Vagina (tissue), 2 donors: ENCODE results near the gene KDM4C. TPM values are rescaled to one million over a fixed set of nuclear protein-coding genes. Genes with fewer than 3 reads are reported as not detected.
"Not testable (repeated sequence)": the region's sequence is repeated elsewhere in the genome, so short reads cannot be mapped to it uniquely, and the experiment has no call there.

Experiments
- DNase-seq, 2 donors: peaks; one replicate each; pipeline ENCODE4 v3.0.0-alpha.2; 2017; ENCODE audit errors: extremely low spot score in 2 of 2
- H3K27ac ChIP-seq: fragments of 200-600 bp; sonication (generic); one replicate; pipeline ENCODE4 v1.5.1; 2019
- H3K27me3 ChIP-seq: fragments of 200-600 bp; sonication (generic); one replicate; pipeline ENCODE4 v1.5.1; 2019
- H3K36me3 ChIP-seq, 2 donors: fragments of 200-600 bp; sonication (generic); one replicate each; pipeline ENCODE4 v1.5.1; 2017 to 2019
- H3K4me1 ChIP-seq: fragments of 200-600 bp; sonication (generic); one replicate; pipeline ENCODE4 v1.5.1; 2019
- H3K4me3 ChIP-seq, 2 donors: fragments of 200-600 bp; sonication (generic); 1 replicate in 1 of 2; 2 replicates in 1 of 2; pipeline ENCODE4 v1.5.1; 2016 to 2019
- H3K9me3 ChIP-seq: fragments of 200-600 bp; sonication (generic); one replicate; pipeline ENCODE4 v1.5.1; 2019
- POLR2A ChIP-seq, 2 donors: fragments of 450-650 bp; IDR thresholded peaks; one replicate each; pipeline ENCODE4 v1.6.1; 2017; ENCODE audit warnings: antibody characterized with exemption in 2 of 2, mild to moderate bottlenecking in 2 of 2, moderate library complexity in 2 of 2
- POLR2AphosphoS5 ChIP-seq, 2 donors: sonication (generic); formaldehyde crosslinking; IDR thresholded peaks; one replicate each; pipeline ENCODE4 v1.9.0; 2017; ENCODE audit warnings: antibody characterized with exemption in 2 of 2, mild to moderate bottlenecking in 2 of 2, low read depth in 1 of 2; ENCODE audit not compliant: insufficient read depth in 1 of 2
- intact Hi-C: fragments of 100-400 bp; cut with DNase I; formaldehyde crosslinking; loops from one replicate; pipeline ENCODE4 v1.15.1; 2023
- total RNA-seq: library from RNA; depleted of rRNA; stranded (reverse); fragments of >200 nt; gene quantifications from one replicate; pipeline ENCODE4 v1.2.3, GENCODE V29; 2016
- TF ChIP-seq, protein P1 (sequence below), 3 experiments: fragments of 450-650 bp in 2 of 3; fragments of 200-600 bp in 1 of 3; sonication (generic) in 1 of 3; IDR thresholded peaks; one replicate each; pipeline ENCODE4 v1.5.1; 2017 to 2019; ENCODE audit warnings: antibody characterized with exemption in 3 of 3, mild to moderate bottlenecking in 2 of 3, moderate library complexity in 2 of 3

Gene KDM4C
- total RNA-seq, 1 donor from 2014 or later: 35.6 TPM

DNA sequence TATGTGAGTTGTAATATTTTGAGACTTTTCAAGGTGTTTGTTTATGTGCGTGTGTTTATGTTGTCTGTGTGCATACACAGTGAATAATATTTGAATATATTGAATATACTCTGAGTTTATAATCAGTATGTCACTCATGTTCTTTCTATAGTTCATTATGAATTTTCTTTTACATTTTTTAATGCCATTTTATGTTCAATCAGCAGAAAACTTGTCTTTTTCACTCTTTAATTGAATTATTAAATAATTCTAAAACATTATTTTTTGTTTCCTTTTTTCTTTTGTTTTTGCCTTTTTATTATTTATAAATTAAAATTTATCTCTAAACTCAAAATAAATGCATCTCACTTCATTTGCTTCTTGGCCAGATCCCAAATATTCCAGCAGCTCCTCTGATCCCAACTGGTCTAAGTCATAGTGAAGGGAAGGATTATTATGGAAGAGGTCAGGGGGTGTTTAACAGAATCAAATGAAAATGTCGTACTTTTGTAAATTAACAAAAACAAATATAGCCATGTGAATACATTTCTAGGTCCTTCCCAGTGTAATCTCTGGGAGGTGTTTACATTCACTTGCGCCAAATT lies 188.9 kb downstream of the KDM4C start:
- no peak overlapping the region for H3K27ac ChIP-seq
- no peaks in the 10 kb centered on the region for H3K36me3 ChIP-seq
- TF ChIP-seq POLR2AphosphoS5 (IDR thresholded peaks at IDR 0.05; ENCODE audit: insufficient read depth in 1 of 2, low read depth in 1 of 2) (no peak), POLR2A (IDR thresholded peaks at IDR 0.05) (no peak)
- TF ChIP-seq, protein P1, sequence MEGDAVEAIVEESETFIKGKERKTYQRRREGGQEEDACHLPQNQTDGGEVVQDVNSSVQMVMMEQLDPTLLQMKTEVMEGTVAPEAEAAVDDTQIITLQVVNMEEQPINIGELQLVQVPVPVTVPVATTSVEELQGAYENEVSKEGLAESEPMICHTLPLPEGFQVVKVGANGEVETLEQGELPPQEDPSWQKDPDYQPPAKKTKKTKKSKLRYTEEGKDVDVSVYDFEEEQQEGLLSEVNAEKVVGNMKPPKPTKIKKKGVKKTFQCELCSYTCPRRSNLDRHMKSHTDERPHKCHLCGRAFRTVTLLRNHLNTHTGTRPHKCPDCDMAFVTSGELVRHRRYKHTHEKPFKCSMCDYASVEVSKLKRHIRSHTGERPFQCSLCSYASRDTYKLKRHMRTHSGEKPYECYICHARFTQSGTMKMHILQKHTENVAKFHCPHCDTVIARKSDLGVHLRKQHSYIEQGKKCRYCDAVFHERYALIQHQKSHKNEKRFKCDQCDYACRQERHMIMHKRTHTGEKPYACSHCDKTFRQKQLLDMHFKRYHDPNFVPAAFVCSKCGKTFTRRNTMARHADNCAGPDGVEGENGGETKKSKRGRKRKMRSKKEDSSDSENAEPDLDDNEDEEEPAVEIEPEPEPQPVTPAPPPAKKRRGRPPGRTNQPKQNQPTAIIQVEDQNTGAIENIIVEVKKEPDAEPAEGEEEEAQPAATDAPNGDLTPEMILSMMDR (IDR thresholded peaks at IDR 0.05): no peak
- DNase-seq: no peak
- intact Hi-C loops: loop anchor here (10.0 kb wide), 1 partner anchor 1502 kb away; no protein-coding TSS in a partner anchor
- H3K4me1 ChIP-seq: peaks cover 16% of the 10 kb centered on the region
- H3K9me3 ChIP-seq: no peaks in the 10 kb centered on the region
- H3K27me3 ChIP-seq: no peaks in the 10 kb centered on the region
- no peak overlapping the region for H3K4me3 ChIP-seq

DNA sequence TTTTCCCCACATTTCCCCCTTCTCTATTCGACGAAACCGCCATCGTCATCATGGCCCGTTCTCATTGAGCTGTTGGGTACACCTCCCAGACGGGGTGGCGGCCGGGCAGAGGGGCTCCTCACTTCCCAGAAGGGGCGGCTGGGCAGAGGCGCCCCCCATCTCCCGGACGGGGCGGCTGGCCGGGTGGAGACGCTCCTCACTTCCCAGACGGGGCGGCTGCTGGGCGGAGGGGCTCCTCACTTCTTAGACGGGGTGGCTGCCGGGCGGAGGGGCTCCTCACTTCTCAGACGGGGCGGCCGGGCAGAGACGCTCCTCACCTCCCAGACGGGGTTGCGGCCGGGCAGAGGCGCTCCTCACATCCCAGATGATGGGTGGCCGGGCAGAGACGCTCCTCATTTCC lies 191.1 kb downstream of the KDM4C start:
- H3K36me3 ChIP-seq, H3K4me3 ChIP-seq, DNase-seq, H3K27me3 ChIP-seq, H3K27ac ChIP-seq, H3K9me3 ChIP-seq: not testable (repeated sequence)
- H3K4me1 ChIP-seq: peaks cover 11% of the 10 kb centered on the region
- intact Hi-C loops: loop anchor here (10.0 kb wide), 1 partner anchor 1504 kb away; no protein-coding TSS in a partner anchor

DNA sequence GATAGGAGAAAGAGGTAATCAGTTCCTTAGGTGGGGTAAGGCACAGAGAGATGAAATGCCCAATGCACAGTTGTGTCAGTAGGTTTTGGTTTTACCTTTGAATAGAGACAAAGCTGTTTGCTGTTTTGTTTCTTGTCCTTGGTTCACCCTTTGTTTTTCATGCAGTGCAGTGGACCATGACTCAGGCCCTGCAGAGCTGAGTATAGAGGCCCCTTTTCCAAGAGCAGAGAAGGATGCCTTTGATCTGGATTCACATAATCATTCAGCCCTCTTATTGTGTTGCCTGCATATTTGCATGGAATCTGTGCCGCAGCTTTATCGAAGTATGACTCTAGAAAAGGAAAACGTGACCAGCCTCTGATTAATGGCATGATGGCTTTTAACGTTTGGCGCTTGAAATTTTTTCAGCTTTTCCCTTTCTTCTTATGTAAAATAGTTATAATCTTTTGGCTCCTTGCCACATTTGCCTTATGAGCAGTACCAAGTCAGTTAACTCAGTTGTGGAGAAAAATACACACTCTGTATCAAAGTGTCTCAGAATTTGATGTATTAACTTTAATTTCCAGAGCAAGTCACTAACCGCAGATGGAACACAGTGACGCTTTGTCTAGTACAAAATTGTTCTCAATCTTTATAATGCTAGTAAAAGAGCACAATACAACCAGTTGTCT lies 197.6 kb downstream of the KDM4C start:
- intact Hi-C loops: no loop called here
- Histone ChIP-seq H3K27me3 (no peaks in the 10 kb centered on the region), H3K27ac (no peak overlapping the region), H3K4me1 (no peaks in the 10 kb centered on the region), H3K36me3 (peaks cover 0 to 2% of the 10 kb centered on the region in 2 donors), H3K4me3 (no peak overlapping the region), H3K9me3 (no peaks in the 10 kb centered on the region)
- DNase-seq: no peak
- TF ChIP-seq POLR2AphosphoS5 (IDR thresholded peaks at IDR 0.05; ENCODE audit: insufficient read depth in 1 of 2, low read depth in 1 of 2) (no peak), POLR2A (IDR thresholded peaks at IDR 0.05) (no peak)

DNA sequence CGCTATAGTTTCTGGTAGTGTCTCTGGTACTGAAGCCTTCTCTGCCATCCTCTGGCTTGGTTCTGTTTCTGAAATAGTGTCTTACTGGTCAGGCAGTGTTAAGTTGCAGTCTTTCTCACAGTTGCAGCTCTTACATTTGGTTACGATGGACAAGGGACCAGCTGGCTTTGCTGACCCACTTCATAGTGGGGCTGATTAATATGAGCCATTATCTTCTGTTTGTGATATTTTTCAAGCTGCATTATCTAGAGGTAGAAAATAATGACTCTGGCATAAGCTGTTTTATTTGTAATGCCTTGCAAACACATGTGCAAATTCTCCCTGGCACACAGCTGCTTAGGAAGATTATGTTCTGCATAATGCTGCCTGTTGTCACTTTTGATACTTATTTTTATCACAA lies 199.1 kb downstream of the KDM4C start:
- DNase-seq: no peak
- H3K27me3 ChIP-seq: no peaks in the 10 kb centered on the region
- no peak overlapping the region for H3K4me3 ChIP-seq
- H3K27ac ChIP-seq: no peak overlapping the region
- H3K4me1 ChIP-seq: no peaks in the 10 kb centered on the region
- intact Hi-C loops: no loop called here
- H3K36me3 ChIP-seq: peaks cover 0 to 5% of the 10 kb centered on the region in 2 donors
- no peaks in the 10 kb centered on the region for H3K9me3 ChIP-seq
- TF ChIP-seq POLR2AphosphoS5 (IDR thresholded peaks at IDR 0.05; ENCODE audit: insufficient read depth in 1 of 2, low read depth in 1 of 2) (no peak), POLR2A (IDR thresholded peaks at IDR 0.05) (no peak)
- TF ChIP-seq, protein P1 (IDR thresholded peaks at IDR 0.05): no peak

DNA sequence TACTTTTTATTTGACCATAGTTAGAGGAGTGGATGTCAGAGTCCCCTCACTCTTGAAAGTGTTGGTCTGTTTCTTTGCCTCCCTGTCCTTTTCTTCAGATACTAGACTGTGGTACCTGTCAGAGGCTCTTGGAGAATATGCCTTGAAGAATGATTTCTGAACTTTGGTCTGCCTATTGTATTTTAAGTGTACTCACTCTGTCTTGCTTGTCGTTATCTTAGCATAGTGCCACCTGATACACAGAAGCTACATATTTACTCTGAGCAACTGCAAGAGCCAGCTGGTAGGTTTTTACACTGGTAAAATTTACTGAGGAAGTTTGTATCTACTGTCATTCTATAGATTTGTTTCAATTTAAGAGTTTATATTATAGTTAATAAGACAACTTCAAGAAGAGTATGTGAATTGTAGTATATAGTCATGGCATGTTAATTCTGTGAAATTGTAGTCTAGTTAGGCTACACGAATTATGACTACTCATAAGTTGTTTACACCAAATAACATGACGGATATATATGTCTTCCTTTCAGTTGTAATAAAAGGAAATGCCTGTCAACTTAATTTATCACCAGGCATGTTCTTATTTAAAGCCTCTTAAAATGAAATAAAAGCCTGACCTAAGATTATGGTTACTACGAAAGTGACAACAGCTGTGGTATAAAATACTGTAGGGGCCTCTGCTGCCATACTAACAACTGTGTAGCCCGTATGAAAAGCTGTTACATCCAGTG lies 201.7 kb downstream of the KDM4C start:
- H3K4me1 ChIP-seq: no peaks in the 10 kb centered on the region

More for the DNA sequence above, 201.7 kb downstream of the KDM4C start:
- H3K36me3 ChIP-seq: peaks cover 0 to 5% of the 10 kb centered on the region in 2 donors
- no peaks in the 10 kb centered on the region for H3K27me3 ChIP-seq
- DNase-seq: no peak
- H3K9me3 ChIP-seq: no peaks in the 10 kb centered on the region
- intact Hi-C loops: no loop called here
- no peak overlapping the region for H3K4me3 ChIP-seq
- no peak overlapping the region for H3K27ac ChIP-seq
- TF ChIP-seq POLR2AphosphoS5 (IDR thresholded peaks at IDR 0.05; ENCODE audit: insufficient read depth in 1 of 2, low read depth in 1 of 2): no peak
- TF ChIP-seq, protein P1 (IDR thresholded peaks at IDR 0.05): no peak
- TF ChIP-seq POLR2A (IDR thresholded peaks at IDR 0.05): no peak
